ENCODE results near the gene LTA4H.

LTA4H gene

GRCh38 chr12:95959107-95959506 lies 76.3 kb downstream of the LTA4H start:
- no peak for DNase-seq (ENCODE audit: low read depth, low spot score)

DNA sequence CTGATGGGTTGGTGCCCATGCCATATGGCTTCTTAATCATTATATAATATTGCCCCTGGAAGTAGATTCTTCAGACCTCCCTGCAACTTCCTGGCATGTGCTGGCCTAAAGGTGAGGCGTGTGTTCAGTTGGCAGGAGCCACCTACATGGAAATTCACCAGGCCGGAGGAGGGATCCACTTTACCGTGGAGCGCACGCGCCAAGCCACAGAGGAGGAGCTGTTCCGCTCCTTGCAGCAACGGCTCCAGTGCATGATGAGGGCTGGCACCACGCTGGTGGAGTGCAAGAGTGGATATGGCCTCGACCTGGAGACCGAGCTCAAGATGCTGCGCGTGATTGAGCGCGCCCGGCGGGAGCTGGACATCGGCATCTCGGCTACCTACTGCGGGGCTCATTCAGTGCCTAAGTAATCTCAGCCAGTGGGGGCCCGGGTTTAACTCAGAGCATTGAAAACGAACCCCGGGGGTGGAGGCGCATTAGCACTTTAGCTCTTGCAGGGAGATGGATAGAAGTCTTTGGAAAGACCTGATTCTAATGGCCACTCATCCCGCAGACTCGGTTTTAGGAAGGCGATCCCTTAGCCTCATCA lies 78.7 kb downstream of the LTA4H start:
- DNase-seq (ENCODE audit: low read depth, low spot score), result no peak

GRCh38 chr12:95955549-95956159 lies 79.7 kb downstream of the LTA4H start:
- DNase-seq (ENCODE audit: low read depth, low spot score), result no peak

DNA sequence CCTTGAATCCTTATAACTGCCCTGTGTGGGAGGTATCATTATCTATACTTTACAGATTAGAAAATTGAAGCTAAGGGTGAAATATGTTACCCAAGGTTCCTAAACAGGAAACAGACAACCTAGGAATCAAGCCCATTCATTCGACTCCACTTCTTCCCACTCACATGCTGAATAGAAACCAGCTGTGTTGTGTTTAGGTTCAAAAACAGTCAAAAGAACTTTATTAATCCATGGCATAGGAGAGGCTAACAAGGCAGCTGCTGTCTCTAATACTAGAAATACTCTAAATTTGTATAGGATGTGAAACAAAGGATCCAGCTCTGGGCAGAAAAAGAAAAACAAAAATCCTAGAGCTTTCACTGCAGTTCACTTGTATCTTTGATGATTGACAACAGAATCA lies 82.4 kb downstream of the LTA4H start:
- no peak for DNase-seq (ENCODE audit: low read depth, low spot score)

GRCh38 chr12:95951515-95951914 lies 83.9 kb downstream of the LTA4H start:
- no peak for DNase-seq (ENCODE audit: low read depth, low spot score)
